Airway epithelial cell (primary cell): ENCODE measurements around the gene ATP6V1D. TPM values are rescaled to one million over a fixed set of nuclear protein-coding genes. Genes with fewer than 3 reads are reported as not detected.

Experiments
- total RNA-seq: library from RNA; depleted of rRNA; stranded (reverse); fragments of >200 nt; gene quantifications from 2 replicates; pipeline ENCODE4 v1.2.3, GENCODE V29; 2015

Gene ATP6V1D
- total RNA-seq = 89.1 and 93.7 TPM in 2 replicates

DNA sequence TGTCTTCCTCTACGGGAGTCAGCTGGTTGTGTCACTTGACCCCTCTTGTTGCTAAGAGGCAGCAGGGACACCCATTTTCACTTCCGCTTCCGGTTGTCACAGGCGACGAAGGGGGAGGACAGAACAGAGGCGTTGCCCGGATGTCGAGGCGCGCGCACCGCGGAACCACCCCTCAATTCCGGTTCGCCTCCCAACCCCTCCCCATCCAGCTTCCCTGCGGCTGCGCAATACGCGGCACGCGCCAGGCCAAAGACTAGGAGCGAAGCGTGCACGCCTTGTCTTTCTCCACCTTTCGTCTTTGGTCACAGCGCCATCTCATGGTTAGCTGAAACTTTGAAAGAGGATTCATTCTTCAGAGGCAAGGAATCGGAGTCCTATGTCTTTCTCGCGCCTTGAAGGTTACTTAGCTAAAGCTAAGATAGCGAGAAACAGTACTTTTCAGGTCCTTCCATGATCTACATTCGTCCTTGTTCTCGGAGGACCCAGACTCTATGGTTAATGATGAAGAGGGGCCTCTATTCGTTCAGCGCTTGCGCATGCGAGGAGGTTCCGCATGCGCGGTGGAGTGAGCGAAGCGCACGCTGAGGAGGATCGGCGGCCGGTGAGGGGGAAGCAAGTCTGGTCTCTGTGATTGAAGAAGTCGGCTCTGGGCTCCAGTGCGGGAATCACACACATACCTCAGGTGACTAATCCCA, at the start of gene ATP6V1D, which contains the start of gene EIF2S1:
Gene ATP6V1D, minus strand, starts transcription at position 30 of the 695 bp plus-strand sequence. CDS start 106 bp downstream, outside the sequence.
Gene EIF2S1, plus strand, starts transcription at position 554 of the 695 bp plus-strand sequence. CDS start 4,440 bp downstream, outside the sequence.

Other genes with a start within 250 kb of the ATP6V1D start
- not detected in 2 replicates for gene GARIN2, start 170.4 kb downstream of the ATP6V1D start, total RNA-seq
- 13.2 and 14.4 TPM in 2 replicates for gene PALS1, start 118.4 kb downstream of the ATP6V1D start, total RNA-seq
- 192 and 202 TPM in 2 replicates for gene EIF2S1, start 524 bp upstream of the ATP6V1D start, total RNA-seq
- 86.1 and 98.0 TPM in 2 replicates for gene PLEK2, start 52.4 kb upstream of the ATP6V1D start, total RNA-seq
- gene TMEM229B, start 128.9 kb upstream of the ATP6V1D start, total RNA-seq = 2.1 and 2.2 TPM in 2 replicates
- 3.6 and 6.3 TPM in 2 replicates for gene PLEKHH1, start 173.5 kb upstream of the ATP6V1D start, total RNA-seq
- gene PIGH, start 240.5 kb upstream of the ATP6V1D start, total RNA-seq = 13.4 and 18.3 TPM in 2 replicates